IPS-18c (cell line): ENCODE data around the gene CITED4.

Experiments used
- H3K4me3 ChIP-seq: 2 replicates; pipeline ENCODE4 v1.7.0; 2013; ENCODE audit warnings: low read depth, mild to moderate bottlenecking, low read length, moderate library complexity; ENCODE audit not compliant: insufficient read depth
- H3K9me3 ChIP-seq: one replicate; pipeline ENCODE4 v1.6.1; 2013; ENCODE audit warnings: mild to moderate bottlenecking, low read length, moderate library complexity; ENCODE audit not compliant: control insufficient read depth, insufficient read depth

CITED4 gene

GRCh38 chr1:40829631-40830245, 32.4 kb downstream of the CITED4 start:
- no peaks in the 10 kb centered on the region for H3K9me3 ChIP-seq
- H3K4me3 ChIP-seq: no peak overlapping the region

- Histone ChIP-seq H3K9me3 (no peaks in the 10 kb centered on the region), H3K4me3 (no peak overlapping the region)
Measured at GRCh38 chr1:40825996-40826395, 36.2 kb downstream of the CITED4 start.

GRCh38 chr1:40825435-40825788, 36.8 kb downstream of the CITED4 start:
- Histone ChIP-seq H3K9me3 (no peaks in the 10 kb centered on the region), H3K4me3 (no peak overlapping the region; the same call in 1 of the 2 replicates)

DNA sequence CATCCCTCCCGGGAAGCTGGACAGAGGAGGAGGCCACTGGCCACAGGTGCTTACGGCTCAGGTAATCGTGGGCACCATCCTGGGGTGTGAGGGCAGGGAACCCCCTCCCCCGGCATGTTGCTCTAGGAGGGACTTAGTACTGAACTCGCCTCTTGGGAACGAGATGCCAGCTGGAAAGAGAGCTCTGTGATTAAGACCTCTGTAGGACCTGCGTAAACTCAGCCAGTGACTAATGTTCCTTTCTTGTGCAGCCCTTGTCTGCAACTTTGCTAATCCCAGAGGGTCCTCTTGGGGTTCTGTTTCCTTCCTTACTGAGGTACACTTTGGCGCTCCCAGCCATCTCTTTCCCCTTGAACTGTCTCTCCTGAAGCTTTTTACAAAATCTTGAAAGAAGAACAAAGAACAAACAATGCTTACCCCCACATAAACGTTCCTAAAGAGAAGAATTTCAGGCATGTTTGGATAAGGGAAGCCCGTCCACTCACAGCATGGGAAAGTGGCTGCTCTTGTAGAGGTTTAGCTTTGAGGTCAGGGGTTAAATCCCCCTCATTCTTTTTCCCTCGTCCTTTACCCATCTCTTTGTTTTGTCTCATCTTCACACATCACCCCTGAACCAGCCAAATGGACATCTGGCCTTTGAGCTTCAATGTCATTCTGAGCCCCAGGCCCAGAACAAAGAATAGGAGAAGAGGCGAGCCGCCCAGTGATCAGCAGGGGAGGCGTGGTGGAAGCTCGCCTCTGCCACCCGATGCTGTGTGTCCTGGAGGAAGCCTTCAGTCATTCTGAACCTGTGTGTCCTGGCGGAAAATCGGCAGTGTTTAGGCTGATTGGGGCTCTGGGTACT, 37.4 kb downstream of the CITED4 start:
- Histone ChIP-seq H3K4me3 (no peak overlapping the region), H3K9me3 (no peaks in the 10 kb centered on the region)

GRCh38 chr1:40823983-40824382, 38.2 kb downstream of the CITED4 start:
- Histone ChIP-seq H3K9me3 (no peaks in the 10 kb centered on the region), H3K4me3 (no peak overlapping the region)

DNA sequence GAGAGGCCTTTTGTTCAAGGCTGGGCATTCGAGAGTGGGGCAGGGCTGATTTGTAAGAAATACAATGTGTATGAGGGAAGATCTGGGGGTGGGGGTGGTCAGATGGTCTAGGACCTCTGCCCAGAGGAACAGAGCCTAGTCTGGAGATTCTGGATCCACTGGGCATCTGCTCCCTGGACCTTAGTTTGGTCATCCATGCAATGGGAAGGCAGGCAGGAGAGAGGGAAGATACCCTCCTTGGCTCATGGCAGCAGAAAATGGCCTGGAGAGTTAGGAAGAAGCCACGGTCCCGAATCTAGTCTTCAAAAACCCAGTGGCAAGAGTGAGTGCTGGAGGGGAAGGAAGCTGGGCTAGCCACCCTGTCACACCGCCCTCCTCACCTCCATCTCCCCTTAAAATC, 38.8 kb downstream of the CITED4 start:
- Histone ChIP-seq H3K9me3 (no peaks in the 10 kb centered on the region), H3K4me3 (no peak overlapping the region)

GRCh38 chr1:40822890-40823289, 39.3 kb downstream of the CITED4 start:
- no peak overlapping the region for H3K4me3 ChIP-seq
- H3K9me3 ChIP-seq: no peaks in the 10 kb centered on the region

DNA sequence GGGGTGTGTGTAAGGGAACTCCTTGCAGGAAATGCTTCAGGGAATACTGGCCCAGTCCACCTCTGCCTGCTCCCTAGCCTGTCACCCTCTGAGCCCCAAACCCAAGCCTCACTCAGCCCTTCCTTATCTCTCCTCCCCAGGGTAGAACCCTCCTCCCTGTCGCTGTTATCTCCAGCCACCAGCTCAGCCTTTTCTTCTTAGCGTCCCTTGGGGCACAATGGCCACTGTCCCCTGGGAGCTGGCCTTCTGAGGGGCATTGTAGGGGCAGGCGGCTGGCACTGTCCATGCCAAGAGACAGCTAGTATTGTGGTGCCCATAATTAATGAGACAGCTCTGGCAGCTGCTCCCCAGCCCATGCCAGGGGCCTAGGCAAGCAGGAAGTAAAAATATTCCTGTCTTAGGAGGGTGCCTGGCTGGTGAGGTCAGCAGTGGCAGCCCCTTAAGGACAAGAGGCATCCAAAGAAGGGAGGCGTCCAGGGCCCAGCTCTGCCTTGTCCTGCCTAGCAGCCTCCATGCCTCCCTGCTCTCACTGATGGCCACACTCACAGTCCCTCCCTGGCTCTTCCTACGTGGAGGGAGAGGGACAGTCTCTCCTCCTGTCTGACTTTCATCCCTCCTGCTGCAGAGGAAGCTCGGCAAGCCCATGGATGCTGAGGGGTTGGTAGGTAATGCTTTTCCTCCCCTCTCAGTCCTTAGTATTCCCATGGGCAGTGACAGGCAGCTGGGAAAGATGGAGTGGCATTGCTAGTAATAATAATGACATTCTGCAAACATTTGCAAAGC, 41.1 kb downstream of the CITED4 start:
- Histone ChIP-seq H3K4me3 (no peak overlapping the region), H3K9me3 (no peaks in the 10 kb centered on the region)

GRCh38 chr1:40820251-40820797, 41.8 kb downstream of the CITED4 start:
- Histone ChIP-seq H3K9me3 (no peaks in the 10 kb centered on the region), H3K4me3 (no peak overlapping the region)

DNA sequence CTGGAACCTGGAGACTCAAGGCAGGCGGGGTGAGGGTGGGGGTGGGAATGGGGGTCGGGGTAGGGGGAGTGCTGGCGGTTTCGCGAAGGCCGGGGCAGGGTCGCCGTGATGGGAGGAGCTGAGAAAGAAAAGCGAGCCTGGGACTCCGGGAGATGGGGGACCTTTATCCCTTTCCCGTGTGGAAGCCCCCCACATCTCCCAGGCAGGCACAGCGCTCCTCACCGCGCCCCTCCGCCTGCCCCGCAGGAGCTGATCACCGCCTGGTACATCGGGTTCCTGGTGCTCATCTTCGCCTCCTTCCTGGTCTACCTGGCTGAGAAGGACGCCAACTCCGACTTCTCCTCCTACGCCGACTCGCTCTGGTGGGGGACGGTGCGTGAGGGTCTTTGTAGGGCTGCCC, 43.1 kb downstream of the CITED4 start:
- no peaks in the 10 kb centered on the region for H3K9me3 ChIP-seq
- H3K4me3 ChIP-seq: peak overlapping the region; percentile 28

DNA sequence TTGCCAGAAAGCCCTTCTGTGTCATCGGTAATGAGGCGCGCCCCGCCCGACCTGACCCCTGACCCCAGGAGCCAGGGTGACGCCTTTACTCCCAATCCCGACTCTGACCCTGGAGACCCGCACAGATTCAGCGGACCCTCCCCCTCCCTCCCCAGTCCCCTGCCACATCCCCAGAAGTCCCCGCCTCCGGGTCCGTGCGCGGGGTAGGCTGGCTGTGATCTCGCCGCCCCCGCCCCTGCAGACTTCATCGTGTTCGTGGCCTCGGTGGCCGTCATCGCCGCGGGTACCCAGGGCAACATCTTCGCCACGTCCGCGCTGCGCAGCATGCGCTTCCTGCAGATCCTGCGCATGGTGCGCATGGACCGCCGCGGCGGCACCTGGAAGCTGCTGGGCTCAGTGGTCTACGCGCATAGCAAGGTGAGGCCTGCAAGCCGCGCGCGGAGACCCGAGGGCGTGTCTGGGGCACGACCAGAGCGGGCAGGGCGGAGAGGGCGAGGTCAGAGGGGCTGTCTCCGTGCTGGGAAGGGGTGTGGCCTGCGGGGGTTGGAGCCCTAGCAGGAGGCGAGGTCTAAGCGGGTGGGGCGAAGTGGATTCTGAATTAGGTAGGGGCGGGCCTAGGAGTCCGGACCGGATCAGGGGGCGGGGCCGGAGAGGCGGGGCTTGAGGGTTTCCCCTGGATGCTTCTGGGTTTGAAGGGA, 43.8 kb downstream of the CITED4 start:
- Histone ChIP-seq H3K4me3 (peak overlapping the region; percentile 87), H3K9me3 (no peaks in the 10 kb centered on the region)

DNA sequence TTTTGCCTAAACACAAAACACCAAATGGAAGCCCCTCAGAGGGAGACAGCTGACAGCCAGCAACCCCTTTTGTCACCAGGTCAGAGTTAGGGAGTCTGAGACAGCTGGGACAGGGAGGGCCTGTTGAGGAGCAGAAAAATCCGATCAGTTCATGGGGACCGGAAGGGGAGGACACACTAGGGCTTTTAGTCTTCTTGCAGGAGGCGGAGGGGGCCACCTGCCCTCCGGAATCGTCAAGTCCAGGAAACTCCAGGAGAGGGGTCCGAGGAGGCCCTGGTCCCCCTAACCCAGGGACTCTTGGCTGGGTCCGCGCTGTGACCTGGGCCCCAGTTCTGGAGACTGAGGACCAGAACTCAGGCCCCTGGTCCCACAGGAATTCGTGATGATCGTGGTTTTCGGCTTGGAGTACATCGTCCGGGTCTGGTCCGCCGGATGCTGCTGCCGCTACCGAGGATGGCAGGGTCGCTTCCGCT, 44.3 kb downstream of the CITED4 start:
- Histone ChIP-seq H3K4me3 (peak overlapping the region; percentile 87), H3K9me3 (no peaks in the 10 kb centered on the region)

GRCh38 chr1:40815420-40815819, 46.7 kb downstream of the CITED4 start:
- Histone ChIP-seq H3K9me3 (no peaks in the 10 kb centered on the region), H3K4me3 (no peak overlapping the region)
